NCI-H524 treated with DMSO at 0.1 percent for 48 hours (cell line): ENCODE data around the gene COL4A2.

Experiments used
- DNase-seq: peaks from one replicate; lab custom pipeline; 2025; lab: John Stamatoyannopoulos, UW

Gene COL4A2

GRCh38 chr13:110533771-110534670, 226.9 kb downstream of the COL4A2 start:
- DNase-seq: no peak

DNA sequence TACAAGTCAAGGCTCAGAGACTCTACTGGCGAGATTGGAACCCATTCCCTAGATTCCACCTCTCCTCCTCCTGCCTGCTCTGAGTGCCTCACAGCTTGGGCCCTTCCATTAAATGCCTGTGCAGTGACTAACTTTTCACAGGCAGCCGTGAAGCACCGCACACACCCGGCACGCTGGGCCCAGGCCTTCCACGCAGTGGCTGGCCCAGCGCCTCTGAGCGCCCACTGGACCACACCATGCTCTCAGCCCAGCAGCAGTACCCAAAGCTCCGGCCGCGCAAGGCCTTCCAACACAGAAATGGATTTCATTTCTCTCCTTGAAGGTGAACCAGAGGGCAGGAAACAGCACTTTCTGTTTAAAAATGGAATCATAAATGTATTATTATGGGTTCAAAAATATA, 228.4 kb downstream of the COL4A2 start:
- no peak for DNase-seq

DNA sequence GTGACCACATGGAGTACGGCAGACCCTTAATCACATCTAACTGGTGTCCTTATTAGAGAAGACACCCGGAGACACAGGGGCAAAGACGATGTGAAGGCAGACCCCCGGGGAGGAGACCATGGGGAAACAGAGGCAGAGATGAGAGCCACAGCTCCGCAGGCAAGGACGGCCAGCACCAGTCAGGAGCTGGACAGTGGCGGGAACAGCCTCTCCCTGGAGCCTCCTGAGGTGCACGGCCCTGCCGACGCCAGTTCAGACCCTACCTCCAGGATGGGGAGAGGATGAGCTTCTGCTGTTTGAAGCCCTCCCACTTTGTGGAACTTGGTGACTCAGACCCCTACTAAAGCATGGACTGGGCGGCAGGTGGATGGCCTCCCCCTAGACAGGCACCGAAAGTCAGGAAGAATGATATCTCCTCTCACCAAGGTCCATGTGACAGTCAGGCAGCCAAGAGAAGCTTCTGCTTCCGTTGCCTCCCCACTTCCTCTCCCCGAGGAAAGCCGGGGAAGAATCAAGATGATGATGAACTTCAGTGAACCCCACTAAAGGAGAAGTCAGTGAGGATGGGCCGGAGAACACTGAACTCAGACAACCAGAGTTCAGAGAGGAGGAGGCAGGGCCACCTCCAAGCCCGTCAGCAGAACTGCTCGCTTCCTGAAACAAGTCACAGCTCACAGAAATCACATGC, 229.1 kb downstream of the COL4A2 start:
- DNase-seq: no peak

GRCh38 chr13:110538632-110539031, 231.5 kb downstream of the COL4A2 start:
- no peak for DNase-seq

- DNase-seq: no peak
Measured at GRCh38 chr13:110539894-110540293, 232.8 kb downstream of the COL4A2 start.

GRCh38 chr13:110540871-110541525, 233.9 kb downstream of the COL4A2 start:
- DNase-seq: no peak

- DNase-seq: no peak
Measured at GRCh38 chr13:110541526-110541920, 234.4 kb downstream of the COL4A2 start.

DNA sequence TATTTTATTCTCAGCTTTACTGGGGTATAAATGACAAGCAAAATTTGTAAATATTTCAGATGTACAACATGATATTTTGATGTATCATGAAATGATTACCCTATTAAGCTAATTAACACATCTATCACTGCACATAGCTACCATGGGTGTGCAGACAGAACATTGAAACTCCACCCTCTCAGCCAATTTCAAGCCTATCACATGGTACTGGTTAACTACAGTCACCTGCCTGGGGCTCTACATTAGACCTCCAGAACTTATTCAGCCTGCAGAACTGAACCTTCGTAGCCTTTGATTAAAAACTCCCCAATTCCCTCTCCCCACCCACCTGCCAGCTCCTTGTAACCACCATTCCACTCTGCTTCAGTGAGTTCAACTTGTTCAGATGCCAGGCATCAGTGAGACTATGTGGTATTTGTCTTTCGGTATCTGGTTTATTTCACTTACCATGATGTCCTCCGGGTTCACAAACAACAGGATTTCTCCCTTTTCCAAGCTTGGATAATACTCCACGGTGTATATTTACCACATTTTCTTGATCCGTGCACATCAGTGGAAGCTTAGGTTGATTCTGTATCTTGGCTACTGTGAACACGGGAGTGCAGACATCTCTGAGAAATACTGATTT, 235.2 kb downstream of the COL4A2 start:
- no peak for DNase-seq

- no peak for DNase-seq
Measured at GRCh38 chr13:110546378-110546777, 239.3 kb downstream of the COL4A2 start.

- DNase-seq: no peak
Measured at GRCh38 chr13:110546926-110547325, 239.8 kb downstream of the COL4A2 start.

GRCh38 chr13:110548891-110549794, 242.1 kb downstream of the COL4A2 start:
- DNase-seq: no peak

- no peak for DNase-seq
Measured at GRCh38 chr13:110549795-110550160, 242.7 kb downstream of the COL4A2 start.

- DNase-seq: no peak
Measured at GRCh38 chr13:110551284-110551683, 244.2 kb downstream of the COL4A2 start.

DNA sequence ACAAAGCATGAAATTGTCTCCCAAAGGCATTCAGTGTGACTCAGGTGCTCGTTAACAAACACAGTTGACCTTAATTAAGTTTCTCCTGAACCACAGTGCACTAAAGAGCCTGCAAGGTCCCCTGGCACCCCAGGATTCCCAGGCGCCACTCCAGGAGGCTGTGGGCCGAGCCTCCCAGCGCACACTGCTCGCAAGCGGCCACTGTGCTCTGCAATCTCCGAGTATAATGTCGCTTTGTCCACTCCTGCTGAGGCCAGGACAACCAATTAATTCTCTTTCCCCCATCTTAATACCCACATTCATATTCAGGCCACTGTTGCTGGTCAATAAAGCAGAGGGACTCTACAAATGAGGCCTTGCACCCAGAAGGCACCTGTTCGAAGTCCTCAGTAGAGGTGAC, 245.7 kb downstream of the COL4A2 start:
- no peak for DNase-seq

DNA sequence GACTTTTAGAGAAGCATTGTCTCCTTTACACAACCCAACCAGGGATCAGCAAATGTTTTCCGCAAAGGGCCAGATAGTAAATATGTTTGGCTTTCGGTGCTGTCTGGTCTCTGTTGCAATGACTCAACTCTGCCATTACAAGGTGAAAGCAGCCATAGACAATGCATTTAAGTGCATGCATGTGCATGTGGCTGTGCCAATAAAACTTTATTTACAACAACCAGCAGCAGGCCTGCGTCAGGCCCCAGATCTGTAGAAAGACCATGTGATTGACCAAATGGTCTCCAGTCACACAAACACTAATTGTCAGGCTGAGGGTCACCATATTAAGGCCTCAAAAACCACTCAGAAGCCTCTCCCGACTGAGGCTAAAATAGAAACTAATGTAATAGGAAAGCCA, 246.3 kb downstream of the COL4A2 start:
- DNase-seq: no peak

- DNase-seq: no peak
Measured at GRCh38 chr13:110554227-110554836, 247.2 kb downstream of the COL4A2 start.

- no peak for DNase-seq
Measured at GRCh38 chr13:110554946-110555345, 247.9 kb downstream of the COL4A2 start.

GRCh38 chr13:110555601-110556223, 248.6 kb downstream of the COL4A2 start:
- DNase-seq: no peak

GRCh38 chr13:110556224-110556606, 249.1 kb downstream of the COL4A2 start:
- no peak for DNase-seq

GRCh38 chr13:110557082-110557481, 250.0 kb downstream of the COL4A2 start:
- DNase-seq: no peak
